Inflammatory macrophage (primary cell): ENCODE measurements around the gene RHOF.

Source experiments
- DNase-seq, 2 donors: peaks; one replicate each; pipeline ENCODE4 v3.0.0-alpha.2; 2020 to 2022

Gene RHOF

DNA sequence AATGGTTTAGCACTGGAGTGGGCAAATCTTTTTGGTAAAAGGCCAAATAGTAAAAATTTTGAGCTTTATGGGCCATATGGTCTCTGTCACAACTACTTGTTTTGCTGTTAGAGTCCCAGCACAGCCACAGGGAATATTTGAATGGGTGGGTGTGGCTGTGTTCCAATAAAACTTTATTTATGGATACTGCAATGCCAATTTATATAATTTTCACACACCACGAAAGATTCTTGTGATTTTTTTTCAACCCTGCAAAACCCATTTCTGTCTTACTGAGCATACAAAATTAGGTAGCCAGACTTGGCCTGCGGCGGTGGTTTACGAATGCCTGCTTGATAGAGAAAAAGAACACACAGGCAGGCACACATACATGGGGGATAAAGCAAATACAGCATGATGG lies 52.6 kb downstream of the RHOF start:
- no peak for DNase-seq

DNA sequence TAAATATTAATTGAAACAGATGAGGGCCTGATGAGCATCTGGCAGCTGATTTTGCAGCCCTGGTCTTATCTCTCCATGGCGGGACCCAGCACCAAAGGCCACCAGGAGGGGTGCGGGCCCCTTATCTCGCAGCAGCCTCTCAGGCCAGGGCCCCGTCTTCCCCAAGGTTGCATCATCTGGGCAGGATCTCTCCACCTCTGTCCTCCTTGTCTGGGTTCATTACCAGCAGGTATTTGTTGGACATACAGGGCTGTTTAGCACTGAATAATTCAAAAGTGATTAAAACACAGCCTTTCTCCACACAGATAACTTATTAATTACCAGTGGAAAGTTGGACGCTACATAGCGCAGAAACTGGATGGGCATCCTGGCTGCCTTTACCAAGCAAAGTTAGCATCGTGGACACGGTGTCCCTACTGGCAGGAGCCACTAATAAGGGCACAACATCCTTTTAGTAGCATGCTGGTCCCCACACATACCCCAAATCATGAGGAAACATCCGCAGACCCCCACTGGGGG lies 55.1 kb downstream of the RHOF start:
- no peak for DNase-seq

DNA sequence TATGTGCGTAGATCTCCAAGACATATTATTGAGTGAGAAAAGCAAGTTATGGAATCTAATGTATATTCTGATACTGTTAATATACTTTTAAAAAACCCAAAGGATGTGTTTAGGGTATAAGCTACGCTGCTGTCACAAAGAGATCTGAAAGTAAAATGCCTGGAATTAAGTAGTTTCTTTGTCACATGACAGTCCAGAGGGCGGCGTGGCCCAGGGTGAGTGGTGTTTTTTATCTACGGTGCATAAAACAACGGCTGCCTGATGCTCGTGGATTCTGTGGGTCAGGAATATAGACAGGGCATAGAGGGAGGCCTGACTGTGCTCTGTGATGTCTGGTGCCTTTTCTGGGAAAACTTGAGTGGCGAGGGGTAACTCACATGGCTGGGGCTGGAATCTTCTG lies 59.6 kb downstream of the RHOF start:
- no peak for DNase-seq

DNA sequence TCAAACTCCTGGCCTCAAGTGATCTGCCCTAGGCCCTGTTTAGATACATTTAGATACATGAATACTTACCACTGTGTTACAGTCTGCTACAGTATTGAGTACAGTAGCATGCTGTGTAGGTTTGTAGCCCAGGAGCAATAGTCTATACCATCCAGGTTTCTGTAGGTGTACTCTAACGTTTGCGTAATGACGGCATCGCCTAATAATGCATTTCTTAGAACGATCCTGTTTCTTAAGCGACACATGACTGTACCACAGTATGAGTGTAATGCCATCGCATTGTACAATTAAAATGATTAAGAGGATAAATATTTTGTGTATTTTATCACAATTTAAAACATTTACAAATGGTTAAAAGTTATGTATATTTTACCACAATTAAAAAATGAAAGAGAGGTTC lies 62.0 kb downstream of the RHOF start:
- DNase-seq: no peak

DNA sequence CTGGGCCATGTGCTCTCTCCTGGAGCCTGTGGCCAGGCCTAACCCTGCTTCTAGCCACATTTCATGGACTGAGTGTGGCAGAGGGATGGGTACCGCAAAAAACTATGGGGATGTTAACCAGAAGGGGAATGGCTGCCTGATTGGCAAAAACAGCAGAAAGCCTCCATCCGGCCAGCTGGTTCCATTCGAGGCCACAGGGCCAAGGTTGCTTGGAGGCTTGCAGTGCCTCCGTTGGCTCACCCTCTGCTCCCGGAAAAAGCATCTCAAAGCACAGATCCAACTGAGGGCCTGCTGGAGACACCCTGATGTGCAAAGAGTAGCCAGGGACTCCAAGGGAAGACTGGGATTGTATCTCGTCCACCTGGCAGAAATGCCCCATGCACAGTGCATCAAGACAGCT lies 64.5 kb downstream of the RHOF start:
- no peak for DNase-seq
